H9 (cell line): ENCODE results near the gene CCNY. TPM values are rescaled to one million over a fixed set of nuclear protein-coding genes. Genes with fewer than 3 reads are reported as not detected.

Experiments used
- DNase-seq: peaks from one replicate; pipeline ENCODE4 v3.0.0-alpha.2; 2017
- H2AFZ ChIP-seq: one replicate; pipeline ENCODE4 v1.6.1; 2013; ENCODE audit warnings: mild to moderate bottlenecking, low read length, control low read depth, moderate library complexity
- H2AK5ac ChIP-seq: 2 replicates; pipeline ENCODE4 v1.6.1; 2013; ENCODE audit warnings: low read length, control low read depth, mixed read lengths; ENCODE audit not compliant: insufficient read length
- H2BK120ac ChIP-seq: one replicate; pipeline ENCODE4 v1.6.1; 2013; ENCODE audit warnings: low read depth, mild to moderate bottlenecking, low read length, control low read depth, inconsistent platforms; ENCODE audit not compliant: poor library complexity, severe bottlenecking
- H2BK12ac ChIP-seq: 2 replicates; pipeline ENCODE4 v1.6.1; 2013; ENCODE audit warnings: low read length, control low read depth, mixed read lengths, low read depth; ENCODE audit not compliant: insufficient read length
- H2BK15ac ChIP-seq: 2 replicates; pipeline ENCODE4 v1.6.1; 2013; ENCODE audit warnings: low read depth, low read length, control low read depth
- H2BK20ac ChIP-seq: one replicate; pipeline ENCODE4 v1.6.1; 2013; ENCODE audit warnings: low read depth, mild to moderate bottlenecking, low read length, control low read depth, inconsistent platforms; ENCODE audit not compliant: poor library complexity, severe bottlenecking
- H2BK5ac ChIP-seq: 2 replicates; pipeline ENCODE4 v1.6.1; 2013; ENCODE audit warnings: low read length, control low read depth, mixed read lengths; ENCODE audit not compliant: insufficient read length
- H3K14ac ChIP-seq: 2 replicates; pipeline ENCODE4 v1.6.1; 2013; ENCODE audit warnings: low read length, control low read depth; ENCODE audit not compliant: insufficient read depth
- H3K18ac ChIP-seq: 2 replicates; pipeline ENCODE4 v1.6.1; 2013; ENCODE audit warnings: low read depth, mild to moderate bottlenecking, mixed read lengths, low read length, control low read depth; ENCODE audit not compliant: insufficient read length
- H3K23ac ChIP-seq: 2 replicates; pipeline ENCODE4 v1.6.1; 2013; ENCODE audit warnings: low read length, control low read depth, mixed read lengths, low read depth; ENCODE audit not compliant: insufficient read length
- H3K23me2 ChIP-seq: 2 replicates; pipeline ENCODE4 v1.6.1; 2013; ENCODE audit warnings: low read depth, mild to moderate bottlenecking, mixed read lengths, low read length, control low read depth; ENCODE audit not compliant: insufficient read length, poor library complexity, severe bottlenecking
- H3K27ac ChIP-seq: 2 replicates; pipeline ENCODE4 v1.5.1; 2013; ENCODE audit warnings: low read length, control low read depth, mixed read lengths, low read depth; ENCODE audit not compliant: insufficient read length
- H3K27me3 ChIP-seq: 2 replicates; pipeline ENCODE4 v1.6.1; 2013; ENCODE audit warnings: low read length, control low read depth, inconsistent platforms; ENCODE audit not compliant: insufficient read depth
- H3K4ac ChIP-seq: 2 replicates; pipeline ENCODE4 v1.6.1; 2013; ENCODE audit warnings: low read depth, mild to moderate bottlenecking, control low read depth, inconsistent platforms, low read length, moderate library complexity
- H3K4me1 ChIP-seq: 2 replicates; pipeline ENCODE4 v1.6.1; 2013; ENCODE audit warnings: low read length, control low read depth, inconsistent platforms; ENCODE audit not compliant: insufficient read depth
- H3K4me2 ChIP-seq: 2 replicates; pipeline ENCODE4 v1.6.1; 2013; ENCODE audit warnings: low read length, control low read depth, mixed read lengths; ENCODE audit not compliant: insufficient read length, insufficient read depth
- H3K56ac ChIP-seq: 2 replicates; pipeline ENCODE4 v1.6.1; 2013; ENCODE audit warnings: low read depth, mild to moderate bottlenecking, mixed read lengths, low read length, control low read depth; ENCODE audit not compliant: insufficient read length
- H3K79me1 ChIP-seq: 2 replicates; pipeline ENCODE4 v1.6.1; 2013; ENCODE audit warnings: low read depth, mild to moderate bottlenecking, moderate library complexity, low read length, control low read depth, inconsistent platforms; ENCODE audit not compliant: insufficient read depth, poor library complexity, severe bottlenecking
- H3K79me2 ChIP-seq: 2 replicates; pipeline ENCODE4 v1.6.1; 2013; ENCODE audit warnings: low read length, control low read depth, inconsistent platforms; ENCODE audit not compliant: insufficient read depth
- H3K9ac ChIP-seq: 2 replicates; pipeline ENCODE4 v1.6.1; 2013; ENCODE audit warnings: low read length, control low read depth, mixed read lengths; ENCODE audit not compliant: insufficient read length; ENCODE audit errors: extremely low read depth
- H3K9me3 ChIP-seq: one replicate; pipeline ENCODE4 v1.6.1; 2013; ENCODE audit warnings: low read depth, low read length, inconsistent platforms; ENCODE audit not compliant: control insufficient read depth
- H3T11ph ChIP-seq: one replicate; pipeline ENCODE4 v1.6.1; 2013; ENCODE audit warnings: mild to moderate bottlenecking, low read length, control low read depth, inconsistent platforms
- H4K20me1 ChIP-seq: one replicate; pipeline ENCODE4 v1.6.1; 2013; ENCODE audit not compliant: control insufficient read depth, insufficient read length, insufficient read depth
- H4K5ac ChIP-seq: 2 replicates; pipeline ENCODE4 v1.6.1; 2013; ENCODE audit warnings: low read depth, mild to moderate bottlenecking, mixed read lengths, low read length, control low read depth; ENCODE audit not compliant: insufficient read length
- H4K8ac ChIP-seq: replicated peaks from 2 replicates; pipeline ENCODE4 v1.6.1; 2013; ENCODE audit warnings: low read length, control low read depth, mixed read lengths, low read depth; ENCODE audit not compliant: insufficient read length
- H4K91ac ChIP-seq: 2 replicates; pipeline ENCODE4 v1.6.1; 2013; ENCODE audit warnings: low read depth, mild to moderate bottlenecking, moderate library complexity, mixed read lengths, low read length, control low read depth; ENCODE audit not compliant: insufficient read length
- H3K27ac Mint-ChIP-seq, 3 experiments: 2 replicates in 2 of 3; 3 replicates in 1 of 3; pipeline ENCODE4 v1.8.0; 2020 to 2021; ENCODE audit warnings: mixed read lengths in 3 of 3, mild to moderate bottlenecking in 1 of 3, moderate library complexity in 1 of 3
- H3K27me3 Mint-ChIP-seq: 2 replicates; pipeline ENCODE4 v1.8.0; 2021; ENCODE audit warnings: low read depth, mild to moderate bottlenecking, moderate library complexity, mixed read lengths
- H3K36me3 Mint-ChIP-seq, 3 experiments: 2 replicates in 2 of 3; 3 replicates in 1 of 3; pipeline ENCODE4 v1.8.0; 2020 to 2021; ENCODE audit warnings: low read depth in 3 of 3, mixed read lengths in 3 of 3; ENCODE audit not compliant: insufficient read depth in 1 of 3
- H3K4me1 Mint-ChIP-seq, 2 experiments: 2 replicates each; pipeline ENCODE4 v1.8.0; 2020; ENCODE audit warnings: mixed read lengths in 2 of 2
- H3K4me3 Mint-ChIP-seq, 2 experiments: 2 replicates in 1 of 2; 3 replicates in 1 of 2; pipeline ENCODE4 v1.8.0; 2020 to 2021; ENCODE audit warnings: mild to moderate bottlenecking in 2 of 2, mixed read lengths in 2 of 2, moderate library complexity in 1 of 2
- H3K9me3 Mint-ChIP-seq, 2 experiments: 2 replicates in 1 of 2; 3 replicates in 1 of 2; pipeline ENCODE4 v1.8.0; 2020; ENCODE audit warnings: mild to moderate bottlenecking in 2 of 2, mixed read lengths in 2 of 2, moderate library complexity in 1 of 2
- WGBS: extraction: QIAGEN DNeasy Blood & Tissue Kit; methylation state at CpG from one replicate; pipeline ENCODE4 v1.1.7; 2013; ENCODE audit warnings: missing lambda C conversion rate, low lambda C conversion rate, mixed read lengths; ENCODE audit not compliant: insufficient read length; ENCODE audit errors: extremely low coverage; 5-methylcytosine and 5-hydroxymethylcytosine counted together
- total RNA-seq: library from RNA; stranded (reverse); gene quantifications from 2 replicates; pipeline ENCODE4 v1.2.1, GENCODE V29; 2021
- TF ChIP-seq, protein P1 (sequence below): fragments of 200-600 bp; sonication (generic); conservative IDR thresholded peaks from 3 replicates; pipeline ENCODE4 v1.8.0; 2021; ENCODE audit warnings: antibody characterized with exemption, mild to moderate bottlenecking

CCNY gene
- total RNA-seq, 1 experiment from 2014 or later, result 62.1 TPM

DNA sequence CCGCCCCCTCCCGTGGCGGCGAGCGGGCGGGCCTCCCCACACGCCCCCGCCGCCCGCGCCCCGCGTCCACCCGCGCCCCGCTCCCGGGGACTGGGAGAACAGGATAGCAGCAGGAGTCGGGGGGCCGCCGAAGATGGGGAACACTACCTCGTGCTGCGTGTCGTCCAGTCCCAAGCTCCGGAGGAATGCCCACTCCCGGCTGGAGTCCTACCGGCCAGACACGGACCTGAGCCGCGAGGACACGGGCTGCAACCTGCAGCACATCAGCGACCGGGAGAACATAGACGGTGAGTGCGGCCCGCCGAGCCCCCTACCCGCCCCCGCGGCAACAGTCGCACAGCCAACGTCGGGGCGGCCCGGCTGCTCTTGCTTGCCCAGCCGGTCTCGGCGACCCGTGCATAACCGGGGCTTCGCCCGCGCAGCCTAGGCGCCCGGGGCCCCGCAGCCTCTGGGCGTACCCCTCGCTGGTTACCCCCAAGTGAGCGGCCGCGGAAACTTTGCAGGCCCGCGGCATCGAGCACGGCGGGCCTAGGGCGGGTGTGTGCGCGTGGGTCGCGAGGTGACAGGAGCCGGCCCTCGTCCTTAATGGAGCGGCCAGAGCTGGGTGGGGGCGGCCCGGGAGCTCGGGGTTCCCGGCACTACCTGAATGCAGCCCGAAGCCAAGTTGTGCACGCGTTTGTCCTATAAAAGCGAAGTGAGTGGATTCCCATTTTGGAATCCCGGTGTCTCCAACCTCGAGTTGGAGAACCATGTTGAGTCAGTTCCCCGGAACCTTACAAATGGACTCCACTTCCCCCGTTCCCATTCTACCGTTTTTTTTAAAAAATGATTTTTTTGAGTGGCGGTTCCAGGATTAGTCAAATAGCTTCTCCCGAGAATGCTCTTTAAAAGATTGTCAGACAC, 863 bp downstream of the CCNY start:
- Histone ChIP-seq H4K5ac (no peak overlapping the region), H3K4me1 (no peaks in the 10 kb centered on the region), H4K20me1 (no peaks in the 10 kb centered on the region), H3K9me3 (no peaks in the 10 kb centered on the region), H3K14ac (peak overlapping the region; percentile 89), H2BK20ac (no peak overlapping the region), H3K18ac (no peak overlapping the region), H2BK15ac (no peak overlapping the region), H2AFZ (no peak overlapping the region), H3K79me2 (peaks cover 6% of the 10 kb centered on the region; the same call in 1 of the 2 replicates), H2AK5ac (no peak overlapping the region), H2BK120ac (no peak overlapping the region), H3K79me1 (no peaks in the 10 kb centered on the region), H4K91ac (no peak overlapping the region), H3K23me2 (no peaks in the 10 kb centered on the region), H3K27me3 (no peaks in the 10 kb centered on the region), H2BK12ac (no peak overlapping the region), H3K4me2 (peak overlapping the region; percentile 59), H3K23ac (no peak overlapping the region), H3K9ac (peak overlapping the region; percentile 54), H4K8ac (no peak overlapping the region), H3K4ac (no peak overlapping the region), H3K56ac (no peak overlapping the region), H3K27ac (no peak overlapping the region), H2BK5ac (no peak overlapping the region), H3T11ph (no peak overlapping the region)
- DNase-seq, result peak; percentile 39
- H3K27ac Mint-ChIP-seq, result no peak overlapping the region
- H3K4me3 Mint-ChIP-seq, result peak overlapping the region; percentile 80 to 89
- WGBS, result no CpG with 5 or more reads among the region's 88 CpGs
- no peaks in the 10 kb centered on the region for H3K27me3 Mint-ChIP-seq
- TF ChIP-seq, protein P1, sequence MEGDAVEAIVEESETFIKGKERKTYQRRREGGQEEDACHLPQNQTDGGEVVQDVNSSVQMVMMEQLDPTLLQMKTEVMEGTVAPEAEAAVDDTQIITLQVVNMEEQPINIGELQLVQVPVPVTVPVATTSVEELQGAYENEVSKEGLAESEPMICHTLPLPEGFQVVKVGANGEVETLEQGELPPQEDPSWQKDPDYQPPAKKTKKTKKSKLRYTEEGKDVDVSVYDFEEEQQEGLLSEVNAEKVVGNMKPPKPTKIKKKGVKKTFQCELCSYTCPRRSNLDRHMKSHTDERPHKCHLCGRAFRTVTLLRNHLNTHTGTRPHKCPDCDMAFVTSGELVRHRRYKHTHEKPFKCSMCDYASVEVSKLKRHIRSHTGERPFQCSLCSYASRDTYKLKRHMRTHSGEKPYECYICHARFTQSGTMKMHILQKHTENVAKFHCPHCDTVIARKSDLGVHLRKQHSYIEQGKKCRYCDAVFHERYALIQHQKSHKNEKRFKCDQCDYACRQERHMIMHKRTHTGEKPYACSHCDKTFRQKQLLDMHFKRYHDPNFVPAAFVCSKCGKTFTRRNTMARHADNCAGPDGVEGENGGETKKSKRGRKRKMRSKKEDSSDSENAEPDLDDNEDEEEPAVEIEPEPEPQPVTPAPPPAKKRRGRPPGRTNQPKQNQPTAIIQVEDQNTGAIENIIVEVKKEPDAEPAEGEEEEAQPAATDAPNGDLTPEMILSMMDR, result no peak
- H3K4me1 Mint-ChIP-seq, result peaks cover 29 to 38% of the 10 kb centered on the region in 2 experiments
- peaks cover 3 to 17% of the 10 kb centered on the region in 2 experiments; a peak in 3 of 5 replicates for H3K9me3 Mint-ChIP-seq
- H3K36me3 Mint-ChIP-seq, result peaks cover 15 to 21% (median 20%) of the 10 kb centered on the region in 3 experiments
